ENCODE results near the gene LGALS7.

Gene LGALS7

GRCh38 chr19:38727868-38728660, 45.3 kb downstream of the LGALS7 start:
- H3K27me3 ChIP-seq (ENCODE audit: insufficient read depth, low read length): no peaks in the 10 kb centered on the region
- H2AFZ ChIP-seq (ENCODE audit: low read length): no peak overlapping the region
- no peak overlapping the region for H3K4me3 ChIP-seq (ENCODE audit: low read depth, low read length, poor library complexity, severe bottlenecking)
- no peak overlapping the region for H3K9ac ChIP-seq (ENCODE audit: low read length)
- no peaks in the 10 kb centered on the region for H3K79me2 ChIP-seq (ENCODE audit: insufficient read depth, low read length)
- H3K9me3 ChIP-seq (ENCODE audit: low read length): no peaks in the 10 kb centered on the region
- H3K4me2 ChIP-seq (ENCODE audit: low read length): no peak overlapping the region
- TF ChIP-seq, protein P1, sequence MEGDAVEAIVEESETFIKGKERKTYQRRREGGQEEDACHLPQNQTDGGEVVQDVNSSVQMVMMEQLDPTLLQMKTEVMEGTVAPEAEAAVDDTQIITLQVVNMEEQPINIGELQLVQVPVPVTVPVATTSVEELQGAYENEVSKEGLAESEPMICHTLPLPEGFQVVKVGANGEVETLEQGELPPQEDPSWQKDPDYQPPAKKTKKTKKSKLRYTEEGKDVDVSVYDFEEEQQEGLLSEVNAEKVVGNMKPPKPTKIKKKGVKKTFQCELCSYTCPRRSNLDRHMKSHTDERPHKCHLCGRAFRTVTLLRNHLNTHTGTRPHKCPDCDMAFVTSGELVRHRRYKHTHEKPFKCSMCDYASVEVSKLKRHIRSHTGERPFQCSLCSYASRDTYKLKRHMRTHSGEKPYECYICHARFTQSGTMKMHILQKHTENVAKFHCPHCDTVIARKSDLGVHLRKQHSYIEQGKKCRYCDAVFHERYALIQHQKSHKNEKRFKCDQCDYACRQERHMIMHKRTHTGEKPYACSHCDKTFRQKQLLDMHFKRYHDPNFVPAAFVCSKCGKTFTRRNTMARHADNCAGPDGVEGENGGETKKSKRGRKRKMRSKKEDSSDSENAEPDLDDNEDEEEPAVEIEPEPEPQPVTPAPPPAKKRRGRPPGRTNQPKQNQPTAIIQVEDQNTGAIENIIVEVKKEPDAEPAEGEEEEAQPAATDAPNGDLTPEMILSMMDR (IDR thresholded peaks at IDR 0.05; ENCODE audit: low read length): no peak
- no peak for TF ChIP-seq EZH2 (IDR thresholded peaks at IDR 0.05; ENCODE audit: borderline replicate concordance, low read length)
- H3K27ac ChIP-seq (ENCODE audit: low read depth, low read length, poor library complexity, severe bottlenecking): no peak overlapping the region
- H3K36me3 ChIP-seq (ENCODE audit: insufficient read depth, low read length): peaks cover 69% of the 10 kb centered on the region
- no peaks in the 10 kb centered on the region for H3K4me1 ChIP-seq (ENCODE audit: insufficient read depth, low read length, severe bottlenecking)
- H3F3A ChIP-seq (ENCODE audit: insufficient read depth, low read length): no peaks in the 10 kb centered on the region
- H3K9me2 ChIP-seq (ENCODE audit: low read depth, low read length): no peaks in the 10 kb centered on the region
- no peaks in the 10 kb centered on the region for H4K20me1 ChIP-seq (ENCODE audit: insufficient read depth, low read length)

- H4K20me1 ChIP-seq (ENCODE audit: insufficient read depth, low read length): no peaks in the 10 kb centered on the region
- no peak overlapping the region for H3K9ac ChIP-seq (ENCODE audit: low read length)
- no peaks in the 10 kb centered on the region for H3K4me1 ChIP-seq (ENCODE audit: insufficient read depth, low read length, severe bottlenecking)
- no peaks in the 10 kb centered on the region for H3K27me3 ChIP-seq (ENCODE audit: insufficient read depth, low read length)
- TF ChIP-seq, protein P1 (IDR thresholded peaks at IDR 0.05; ENCODE audit: low read length): no peak
- TF ChIP-seq EZH2 (IDR thresholded peaks at IDR 0.05; ENCODE audit: borderline replicate concordance, low read length): no peak
- H3K9me2 ChIP-seq (ENCODE audit: low read depth, low read length): no peaks in the 10 kb centered on the region
- no peaks in the 10 kb centered on the region for H3F3A ChIP-seq (ENCODE audit: insufficient read depth, low read length)
- H3K4me3 ChIP-seq (ENCODE audit: low read depth, low read length, poor library complexity, severe bottlenecking): no peak overlapping the region
- H3K4me2 ChIP-seq (ENCODE audit: low read length): no peak overlapping the region
- no peaks in the 10 kb centered on the region for H3K9me3 ChIP-seq (ENCODE audit: low read length)
- H3K27ac ChIP-seq (ENCODE audit: low read depth, low read length, poor library complexity, severe bottlenecking): no peak overlapping the region
- H3K79me2 ChIP-seq (ENCODE audit: insufficient read depth, low read length): no peaks in the 10 kb centered on the region
- no peak overlapping the region for H2AFZ ChIP-seq (ENCODE audit: low read length)
- peaks cover 76% of the 10 kb centered on the region for H3K36me3 ChIP-seq (ENCODE audit: insufficient read depth, low read length)
These were observed 45.9 kb downstream of the LGALS7 start for GRCh38 chr19:38727306-38727867.

DNA sequence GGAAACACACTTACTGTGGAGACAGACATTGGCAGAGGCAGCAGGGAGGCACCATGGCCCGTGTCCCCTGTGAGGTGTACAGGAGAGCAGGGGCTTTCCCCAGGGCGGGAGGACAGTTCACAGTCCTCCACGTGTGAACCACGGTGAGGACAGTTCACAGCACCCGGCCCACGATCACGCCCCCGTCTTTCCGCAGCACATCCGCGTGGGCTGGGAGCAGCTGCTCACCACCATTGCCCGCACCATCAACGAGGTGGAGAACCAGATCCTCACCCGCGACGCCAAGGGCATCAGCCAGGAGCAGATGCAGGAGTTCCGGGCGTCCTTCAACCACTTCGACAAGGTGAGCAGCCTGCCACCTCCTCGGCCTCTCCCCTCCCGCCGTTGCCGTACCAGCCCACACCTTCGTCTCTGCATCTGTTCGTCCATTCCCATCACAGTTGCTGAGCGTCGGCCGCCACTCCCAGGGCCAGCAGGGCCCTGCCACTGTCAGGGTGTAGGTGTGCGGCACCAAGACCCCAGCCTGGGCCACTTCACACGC, 46.5 kb downstream of the LGALS7 start:
- no peak overlapping the region for H3K4me3 ChIP-seq (ENCODE audit: low read depth, low read length, poor library complexity, severe bottlenecking)
- no peaks in the 10 kb centered on the region for H3K79me2 ChIP-seq (ENCODE audit: insufficient read depth, low read length)
- H3K4me2 ChIP-seq (ENCODE audit: low read length): no peak overlapping the region
- H3F3A ChIP-seq (ENCODE audit: insufficient read depth, low read length): no peaks in the 10 kb centered on the region
- TF ChIP-seq, protein P1 (IDR thresholded peaks at IDR 0.05; ENCODE audit: low read length): no peak
- TF ChIP-seq EZH2 (IDR thresholded peaks at IDR 0.05; ENCODE audit: borderline replicate concordance, low read length): no peak
- H3K36me3 ChIP-seq (ENCODE audit: insufficient read depth, low read length): peaks cover 80% of the 10 kb centered on the region
- no peaks in the 10 kb centered on the region for H3K9me2 ChIP-seq (ENCODE audit: low read depth, low read length)
- no peaks in the 10 kb centered on the region for H4K20me1 ChIP-seq (ENCODE audit: insufficient read depth, low read length)
- no peaks in the 10 kb centered on the region for H3K4me1 ChIP-seq (ENCODE audit: insufficient read depth, low read length, severe bottlenecking)
- H3K9ac ChIP-seq (ENCODE audit: low read length): no peak overlapping the region
- no peaks in the 10 kb centered on the region for H3K27me3 ChIP-seq (ENCODE audit: insufficient read depth, low read length)
- no peak overlapping the region for H3K27ac ChIP-seq (ENCODE audit: low read depth, low read length, poor library complexity, severe bottlenecking)
- H2AFZ ChIP-seq (ENCODE audit: low read length): no peak overlapping the region
- no peaks in the 10 kb centered on the region for H3K9me3 ChIP-seq (ENCODE audit: low read length)

Measured in OCI-LY1 (cell line).